Stimulated activated CD4-positive, alpha-beta T cell treated with anti-CD3 and anti-CD28 coated beads, Interleukin-4, amount 100 ng/mL, for 48 hours (primary cell): Measurements from ENCODE around the gene APOD.

Experiments
- DNase-seq, 2 donors: peaks; one replicate each; pipeline ENCODE4 v3.0.0-alpha.2; 2020; ENCODE audit warnings: low read depth in 2 of 2

The APOD gene

GRCh38 chr3:195524171-195524896 is 59.4 kb downstream of the APOD start:
- no peak for DNase-seq

DNA sequence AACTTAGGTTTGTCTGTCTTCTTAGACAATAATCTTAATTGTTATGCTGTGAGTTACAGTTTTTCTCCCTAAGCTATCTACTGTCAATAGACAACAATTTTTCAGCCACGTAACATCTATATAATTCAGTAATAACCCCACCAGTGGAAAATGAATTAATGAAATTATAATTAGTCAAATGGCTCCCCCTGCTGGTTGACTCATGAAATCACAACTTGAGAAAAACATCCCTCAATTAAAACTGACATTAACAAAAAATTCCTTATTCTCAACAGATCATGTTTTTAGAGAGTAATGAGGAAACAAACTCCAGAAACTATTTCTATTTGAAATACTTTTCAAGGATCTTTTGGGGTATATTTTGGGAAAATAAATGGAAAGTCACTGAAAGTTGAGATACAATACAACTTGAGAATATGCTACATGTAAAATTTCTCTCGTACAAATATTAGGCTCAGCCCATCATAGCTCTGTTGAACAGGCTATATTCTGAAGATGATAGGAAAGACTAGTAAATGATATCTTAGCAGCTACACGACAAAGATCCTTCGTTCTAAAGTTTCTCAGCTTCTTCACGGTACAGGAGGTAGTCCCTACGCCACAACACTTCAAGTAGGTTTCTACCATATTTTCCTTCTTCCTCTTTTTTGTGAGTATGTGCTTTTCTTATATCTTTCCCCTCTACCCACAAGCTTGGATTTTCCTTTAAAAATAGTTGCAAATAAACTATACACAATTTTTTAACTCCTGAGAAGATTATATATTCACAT is 61.3 kb downstream of the APOD start:
- DNase-seq, result no peak
